ENCODE results near the gene ANGEL2. TPM values are rescaled to one million over a fixed set of nuclear protein-coding genes. Genes with fewer than 3 reads are reported as not detected.

Gene ANGEL2
- total and polyA plus RNA-seq, 2 experiments from 2014 or later = 11.8 to 34.8 TPM

- Histone ChIP-seq H3K27me3 (no peaks in the 10 kb centered on the region), H3K79me2 (no peaks in the 10 kb centered on the region), H3K4me1 (ENCODE audit: insufficient read depth) (no peaks in the 10 kb centered on the region), H3K4me2 (no peak overlapping the region), H3K36me3 (replicated peaks; ENCODE audit: insufficient read depth, low read depth) (no peaks in the 10 kb centered on the region), H3K4me3 (no peak overlapping the region), H3K9me2 (replicated peaks; ENCODE audit: insufficient read depth) (no peaks in the 10 kb centered on the region), H3K27ac (no peak overlapping the region), H3K9me3 (ENCODE audit: low read depth) (no peaks in the 10 kb centered on the region), H2AFZ (no peak overlapping the region), H4K20me1 (ENCODE audit: insufficient read depth, poor library complexity, severe bottlenecking) (no peaks in the 10 kb centered on the region)
- 92% methylated on average over 3 of the region's 3 CpGs for WGBS (ENCODE audit: low lambda C conversion rate, missing lambda C conversion rate)
- no peak for DNase-seq (ENCODE audit: low spot score)
- TF ChIP-seq CTCF (IDR thresholded peaks at IDR 0.05; ENCODE audit: poor library complexity) (no peak), EZH2phosphoT487 (IDR thresholded peaks at IDR 0.05; ENCODE audit: low read depth, severe bottlenecking, unreplicated experiment) (no peak), EZH2 (IDR thresholded peaks at IDR 0.05; ENCODE audit: borderline replicate concordance) (no peak)
These were observed 4.3 kb upstream of the ANGEL2 start for GRCh38 chr1:213020016-213020415.

- no peak overlapping the region for H2AFZ ChIP-seq
These were observed 3.8 kb upstream of the ANGEL2 start for GRCh38 chr1:213019450-213019849.

GRCh38 chr1:213017447-213018273 lies 2.0 kb upstream of the ANGEL2 start:
- H3K4me2 ChIP-seq = no peak overlapping the region
- H3K27me3 ChIP-seq = no peaks in the 10 kb centered on the region
- DNase-seq (ENCODE audit: low spot score) = no peak
- WGBS (ENCODE audit: low lambda C conversion rate, missing lambda C conversion rate) = 94% methylated on average over 9 of the region's 9 CpGs
- peaks cover 22% of the 10 kb centered on the region for H3K79me2 ChIP-seq
- no peak for TF ChIP-seq CTCF (IDR thresholded peaks at IDR 0.05; ENCODE audit: poor library complexity)
- TF ChIP-seq EZH2phosphoT487 (IDR thresholded peaks at IDR 0.05; ENCODE audit: low read depth, severe bottlenecking, unreplicated experiment) = no peak
- no peak for TF ChIP-seq EZH2 (IDR thresholded peaks at IDR 0.05; ENCODE audit: borderline replicate concordance)
- H4K20me1 ChIP-seq (ENCODE audit: insufficient read depth, poor library complexity, severe bottlenecking) = no peaks in the 10 kb centered on the region
- no peaks in the 10 kb centered on the region for H3K9me3 ChIP-seq (ENCODE audit: low read depth)
- no peaks in the 10 kb centered on the region for H3K36me3 ChIP-seq (replicated peaks; ENCODE audit: insufficient read depth, low read depth)
- no peak overlapping the region for H3K27ac ChIP-seq
- peaks cover 8% of the 10 kb centered on the region for H3K4me1 ChIP-seq (ENCODE audit: insufficient read depth)
- H3K4me3 ChIP-seq = no peak overlapping the region
- no peaks in the 10 kb centered on the region for H3K9me2 ChIP-seq (replicated peaks; ENCODE audit: insufficient read depth)
- no peak overlapping the region for H2AFZ ChIP-seq

More at GRCh38 chr1:213019450-213019849, 3.8 kb upstream of the ANGEL2 start:
- no peaks in the 10 kb centered on the region for H3K36me3 ChIP-seq (replicated peaks; ENCODE audit: insufficient read depth, low read depth)
- 97% methylated on average over 4 of the region's 4 CpGs for WGBS (ENCODE audit: low lambda C conversion rate, missing lambda C conversion rate)
- DNase-seq (ENCODE audit: low spot score) = no peak
- no peaks in the 10 kb centered on the region for H4K20me1 ChIP-seq (ENCODE audit: insufficient read depth, poor library complexity, severe bottlenecking)
- H3K4me1 ChIP-seq (ENCODE audit: insufficient read depth) = peaks cover 2% of the 10 kb centered on the region
- no peaks in the 10 kb centered on the region for H3K9me3 ChIP-seq (ENCODE audit: low read depth)
- peaks cover 4% of the 10 kb centered on the region for H3K79me2 ChIP-seq
- H3K27ac ChIP-seq = no peak overlapping the region
- no peak for TF ChIP-seq CTCF (IDR thresholded peaks at IDR 0.05; ENCODE audit: poor library complexity)
- TF ChIP-seq EZH2 (IDR thresholded peaks at IDR 0.05; ENCODE audit: borderline replicate concordance) = no peak
- TF ChIP-seq EZH2phosphoT487 (IDR thresholded peaks at IDR 0.05; ENCODE audit: low read depth, severe bottlenecking, unreplicated experiment) = no peak
- H3K4me3 ChIP-seq = no peak overlapping the region
- no peak overlapping the region for H3K4me2 ChIP-seq
- H3K27me3 ChIP-seq = no peaks in the 10 kb centered on the region
- no peaks in the 10 kb centered on the region for H3K9me2 ChIP-seq (replicated peaks; ENCODE audit: insufficient read depth)
